ENCODE data around the gene FKBP4.

Gene FKBP4

DNA sequence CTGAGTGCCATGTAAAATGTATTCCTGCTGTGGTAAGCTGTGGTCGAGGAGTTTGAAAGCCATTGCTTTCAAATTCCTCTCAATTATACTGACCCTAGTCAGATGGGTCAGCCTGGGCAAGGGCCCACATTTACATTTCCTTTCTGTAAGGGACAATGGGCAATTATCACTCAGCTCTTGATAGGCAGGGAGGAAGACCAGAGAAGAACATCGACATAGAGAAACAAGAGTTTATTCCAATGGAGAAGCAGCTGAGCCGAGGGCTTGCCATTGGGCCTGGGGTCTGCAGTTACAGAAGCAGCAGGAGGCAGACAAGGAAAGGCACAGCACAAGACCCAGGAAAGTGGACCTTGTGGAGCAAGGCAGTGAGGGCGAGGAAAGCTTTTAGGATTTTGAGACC lies 30.4 kb downstream of the FKBP4 start:
- H3K27ac ChIP-seq = no peak overlapping the region
- TF ChIP-seq ZFX (IDR thresholded peaks at IDR 0.05; ENCODE audit: borderline replicate concordance) = no peak
- TF ChIP-seq CTCF (IDR thresholded peaks at IDR 0.05) = no peak

DNA sequence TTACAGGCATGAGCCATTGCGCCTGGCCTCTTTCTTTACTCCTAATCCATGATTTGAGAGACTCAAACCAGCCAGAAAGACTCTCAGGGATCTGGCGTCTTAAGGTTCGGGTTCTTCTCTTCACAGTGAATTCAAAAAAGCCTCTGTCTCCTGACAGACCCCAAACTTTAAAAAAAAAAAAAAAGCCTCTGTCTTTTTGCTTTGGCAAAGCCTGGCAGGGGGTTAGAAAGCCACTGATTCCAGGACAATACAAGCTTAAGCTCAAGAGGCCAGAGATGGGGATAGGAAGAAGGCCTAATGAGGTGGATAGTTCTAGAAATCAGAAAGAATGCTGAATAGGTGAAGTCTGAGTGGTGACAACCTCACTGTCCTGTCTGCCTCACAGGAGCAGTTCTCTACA lies 31.3 kb downstream of the FKBP4 start:
- TF ChIP-seq CTCF (IDR thresholded peaks at IDR 0.05) (no peak), ZFX (IDR thresholded peaks at IDR 0.05; ENCODE audit: borderline replicate concordance) (no peak)
- H3K27ac ChIP-seq = no peak overlapping the region

DNA sequence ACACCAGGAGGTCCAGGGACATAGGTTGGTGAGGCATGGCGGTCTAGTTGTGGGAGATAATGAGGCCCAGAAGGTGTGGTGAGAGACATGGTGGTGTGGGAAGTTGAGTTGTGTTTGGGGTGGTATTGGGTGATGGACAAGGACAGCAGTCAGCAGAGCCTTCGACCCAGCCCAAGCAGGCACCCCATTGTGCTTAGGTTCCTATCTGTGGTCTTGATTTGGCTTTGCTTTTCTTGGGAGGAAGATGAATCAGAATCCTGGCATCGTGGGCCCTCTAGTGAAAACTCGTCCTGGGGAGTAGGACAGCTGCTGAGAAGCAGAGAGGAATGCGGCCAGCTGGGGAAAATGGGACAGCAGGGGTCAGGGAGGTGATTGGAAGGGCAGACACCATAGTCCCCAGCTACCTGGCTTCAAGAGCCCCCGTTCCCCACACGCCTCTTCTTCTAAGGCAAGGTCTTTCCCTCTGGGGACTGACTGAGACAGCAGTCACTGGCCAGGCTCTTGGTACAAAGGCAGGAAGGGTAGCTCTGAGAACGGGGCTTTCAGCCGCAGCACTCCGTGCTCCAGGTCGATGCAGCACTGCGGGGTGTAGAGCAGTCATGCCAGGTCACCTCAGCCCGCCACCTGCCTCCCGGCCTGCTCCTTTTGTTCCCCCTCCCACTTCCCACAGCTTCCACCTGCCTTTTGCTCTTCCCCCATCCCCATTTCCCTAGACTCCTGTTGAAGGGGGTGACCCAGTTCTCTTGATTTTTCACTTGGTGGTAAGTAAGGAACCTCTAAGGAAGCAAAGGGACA lies 32.1 kb downstream of the FKBP4 start:
- no peak for TF ChIP-seq ZFX (IDR thresholded peaks at IDR 0.05; ENCODE audit: borderline replicate concordance)
- no peak for TF ChIP-seq CTCF (IDR thresholded peaks at IDR 0.05)
- H3K27ac ChIP-seq = no peak overlapping the region

DNA sequence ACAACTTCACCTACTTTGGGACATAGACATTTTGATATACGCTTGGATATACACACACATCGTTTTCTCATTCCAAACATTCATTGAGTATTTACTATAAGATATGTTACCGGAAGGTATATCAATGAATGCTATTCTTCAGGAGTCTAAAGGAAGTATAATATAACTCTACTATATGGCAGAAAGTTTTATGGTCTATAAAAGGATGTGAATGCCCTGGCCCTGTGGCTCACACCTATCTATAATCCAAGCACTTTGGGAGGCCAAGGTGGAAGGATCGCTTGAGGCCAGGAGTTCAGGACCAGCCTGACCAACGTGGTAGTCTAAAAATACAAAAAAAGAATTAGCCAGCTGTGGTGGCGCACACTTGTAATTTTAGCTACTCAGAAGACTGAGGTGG lies 34.5 kb downstream of the FKBP4 start:
- H3K27ac ChIP-seq = no peak overlapping the region
- no peak for TF ChIP-seq CTCF (IDR thresholded peaks at IDR 0.05)

GRCh38 chr12:2832550-2833127 lies 37.9 kb downstream of the FKBP4 start:
- no peak overlapping the region for H3K27ac ChIP-seq
- no peak for TF ChIP-seq ZFX (IDR thresholded peaks at IDR 0.05; ENCODE audit: borderline replicate concordance)
- TF ChIP-seq CTCF (IDR thresholded peaks at IDR 0.05) = no peak

GRCh38 chr12:2833327-2833726 lies 38.6 kb downstream of the FKBP4 start:
- TF ChIP-seq CTCF (IDR thresholded peaks at IDR 0.05) (no peak), ZFX (IDR thresholded peaks at IDR 0.05; ENCODE audit: borderline replicate concordance) (no peak)

DNA sequence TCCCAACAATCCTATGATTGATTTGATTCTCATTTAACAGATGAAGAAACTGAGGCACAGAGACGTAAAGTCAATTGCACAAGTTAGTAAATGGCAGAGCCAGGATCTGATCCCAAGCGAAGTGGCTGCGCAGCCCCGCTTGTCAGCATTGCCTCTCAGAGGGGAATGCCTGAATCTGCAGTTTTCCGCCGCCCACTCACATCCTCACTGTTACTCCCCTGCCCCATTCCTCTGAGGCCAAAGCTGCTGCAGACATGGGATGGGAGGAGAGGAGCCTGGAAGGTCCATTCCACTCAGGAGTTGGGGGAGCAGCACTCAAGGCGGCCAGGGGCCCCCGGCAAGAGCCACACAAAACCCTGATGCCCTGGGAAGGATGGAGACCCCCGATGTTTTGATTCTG lies 39.0 kb downstream of the FKBP4 start:
- TF ChIP-seq CTCF (IDR thresholded peaks at IDR 0.05) = no peak
- TF ChIP-seq ZFX (IDR thresholded peaks at IDR 0.05; ENCODE audit: borderline replicate concordance) = no peak
- no peak overlapping the region for H3K27ac ChIP-seq

More at GRCh38 chr12:2833327-2833726, 38.6 kb downstream of the FKBP4 start:
- no peak overlapping the region for H3K27ac ChIP-seq

Data from 22Rv1 (cell line).